ENCODE results near the gene FAM117A. TPM values are rescaled to one million over a fixed set of nuclear protein-coding genes. Genes with fewer than 3 reads are reported as not detected.

Gene FAM117A
- total and polyA plus RNA-seq, 2 of the 8 experiments (the other 6 are each of a cell fraction or from before 2014, with no cell fraction given), result 28.4 to 45.7 TPM

- Histone ChIP-seq H3K79me1 (ENCODE audit: low read depth, low read length) (no peaks in the 10 kb centered on the region), H3K18ac (ENCODE audit: extremely low read depth, low read length) (no peak overlapping the region), H2AFZ (ENCODE audit: low read length) (no peak overlapping the region), H3K27ac (ENCODE audit: low read depth, low read length) (no peak overlapping the region), H3K23ac (ENCODE audit: insufficient read length) (no peak overlapping the region), H3K9me3 (ENCODE audit: insufficient read depth in 2 of 2, low read depth in 1 of 2, low read length in 1 of 2) (no peaks in the 10 kb centered on the region), H3K36me3 (ENCODE audit: control insufficient read depth in 2 of 4, insufficient read depth in 4 of 4, low read length in 3 of 4) (no peaks in the 10 kb centered on the region), H4K91ac (replicated peaks; ENCODE audit: insufficient read length, low read length) (no peak overlapping the region), H3K9ac (replicated peaks in 1 of 4; ENCODE audit: extremely low read depth in 1 of 4, low read depth in 3 of 4, low read length in 3 of 4) (no peak overlapping the region), H2AK5ac (ENCODE audit: low read depth, low read length) (no peak overlapping the region), H3K56ac (replicated peaks; ENCODE audit: insufficient read length, low read depth, low read length) (no peak overlapping the region), H4K20me1 (replicated peaks in 1 of 2; ENCODE audit: control insufficient read depth in 1 of 2, insufficient read depth in 2 of 2, low read length in 2 of 2) (no peaks in the 10 kb centered on the region), H2BK15ac (ENCODE audit: low read length) (no peak overlapping the region), H3K4ac (replicated peaks; ENCODE audit: insufficient read length, low read depth, low read length) (no peak overlapping the region), H3K14ac (ENCODE audit: insufficient read length) (no peak overlapping the region), H3K79me2 (ENCODE audit: control insufficient read depth in 1 of 2, insufficient read depth in 2 of 2, low read length in 2 of 2) (no peaks in the 10 kb centered on the region), H4K5ac (ENCODE audit: insufficient read length, low read depth, low read length) (no peak overlapping the region), H2BK5ac (ENCODE audit: low read depth, low read length) (no peak overlapping the region), H4K8ac (ENCODE audit: extremely low read depth, insufficient read depth, low read length) (no peak overlapping the region), H3K23me2 (ENCODE audit: low read depth, low read length) (no peaks in the 10 kb centered on the region), H3K27me3 (replicated peaks in 1 of 4; ENCODE audit: control insufficient read depth in 3 of 4, extremely low read depth in 1 of 4, insufficient read depth in 3 of 4, low read length in 3 of 4) (no peaks in the 10 kb centered on the region), H3K4me1 (replicated peaks in 1 of 4; ENCODE audit: control insufficient read depth in 3 of 4, insufficient read depth in 4 of 4, low read length in 3 of 4) (peaks cover 0 to 3% (median 0%) of the 10 kb centered on the region in 4 experiments; a peak in 2 of 7 replicates), H2BK20ac (ENCODE audit: low read length) (no peak overlapping the region), H2BK120ac (replicated peaks; ENCODE audit: low read depth, low read length) (no peak overlapping the region), H3K4me2 (ENCODE audit: insufficient read depth in 1 of 2, low read depth in 2 of 2, low read length in 2 of 2) (no peak overlapping the region), H3K4me3 (ENCODE audit: extremely low read depth in 1 of 4, insufficient read depth in 2 of 4, low read depth in 3 of 4, low read length in 4 of 4) (no peak overlapping the region), H2BK12ac (ENCODE audit: low read depth, low read length) (no peak overlapping the region)
- 75% methylated on average over 8 of the region's 8 CpGs; no CpG with 5 or more reads in 1 of the 2 experiments for WGBS, 2 experiments (ENCODE audit: extremely low coverage in 1 of 2, insufficient coverage in 1 of 2, insufficient read length in 1 of 2, insufficient replicate concordance in 2 of 2, low coverage in 1 of 2, low lambda C conversion rate in 2 of 2, missing lambda C conversion rate in 1 of 2)
- FAIRE-seq, result no peak
- no peak for DNase-seq (ENCODE audit: low read depth in 1 of 2, low spot score in 2 of 2)
- ChIA-PET POLR2A (ENCODE audit: partially characterized antibody) (interaction anchor here (0.8 to 6.6 kb wide), 4 partner anchors 9 to 27 kb away, joined by 3 to 59 read pairs (median 13); partner anchors contain the start of genes FAM117A and KAT7), CTCF (ENCODE audit: partially characterized antibody) (interaction anchor here (0.6 to 2.5 kb wide), 6 partner anchors 10 to 217 kb away, joined by 3 to 12 read pairs (median 6); partner anchors contain the start of gene SLC35B1)
- TF ChIP-seq E2F6 (IDR thresholded peaks at IDR 0.05) (no peak), SIX5 (IDR thresholded peaks at IDR 0.05; ENCODE audit: low read depth, low read length) (no peak), CHD2 (IDR thresholded peaks at IDR 0.05; ENCODE audit: low read length) (no peak), CEBPB (IDR thresholded peaks at IDR 0.05; ENCODE audit: low read depth, low read length) (no peak), SP1 (IDR thresholded peaks at IDR 0.05; ENCODE audit: low read depth, low read length) (no peak), RAD21 (IDR thresholded peaks at IDR 0.05 in 1 of 2, conservative IDR thresholded peaks at IDR 0.05 in 1 of 2; ENCODE audit: low read depth in 2 of 2, low read length in 2 of 2) (no peak), BACH1 (IDR thresholded peaks at IDR 0.05; ENCODE audit: low read length) (no peak), KDM4A (IDR thresholded peaks at IDR 0.05; ENCODE audit: low read depth, low read length, severe bottlenecking) (no peak), PHF8 (conservative IDR thresholded peaks at IDR 0.05; ENCODE audit: low read depth, low read length) (no peak), TBP (IDR thresholded peaks at IDR 0.05; ENCODE audit: low read depth, low read length) (no peak), TAF1 (IDR thresholded peaks at IDR 0.05; ENCODE audit: low read depth, low read length) (no peak), GABPA (IDR thresholded peaks at IDR 0.05; ENCODE audit: borderline replicate concordance, insufficient read depth, low read length) (no peak), SUZ12 (IDR thresholded peaks at IDR 0.05; ENCODE audit: low read length) (no peak)
These were observed 12.8 kb upstream of the FAM117A start for GRCh38 chr17:49776551-49777300.

Measured in H1 (cell line).